Measurements from ENCODE around the gene GPR39.

Gene GPR39

GRCh38 chr2:132606649-132607048, 190.0 kb downstream of the GPR39 start:
- no peak for DNase-seq
- Histone ChIP-seq H3K27ac (no peak overlapping the region), H3K4me1 (no peaks in the 10 kb centered on the region), H3K9me3 (no peaks in the 10 kb centered on the region), H3K36me3 (no peaks in the 10 kb centered on the region), H3K4me3 (no peak overlapping the region), H3K27me3 (peaks cover 0 to 3% of the 10 kb centered on the region in 2 donors)
- TF ChIP-seq CTCF (IDR thresholded peaks at IDR 0.05), result no peak
- intact Hi-C loops (cut with DNase I; ENCODE audit: low total_unique reads), result no loop called here

- intact Hi-C loops (cut with DNase I; ENCODE audit: low total_unique reads), result no loop called here
- no peak overlapping the region for H3K4me3 ChIP-seq
- DNase-seq, result no peak
- no peaks in the 10 kb centered on the region for H3K36me3 ChIP-seq
- TF ChIP-seq CTCF (IDR thresholded peaks at IDR 0.05), result no peak
- no peaks in the 10 kb centered on the region for H3K4me1 ChIP-seq
- H3K27me3 ChIP-seq, result peaks cover 0 to 3% of the 10 kb centered on the region in 2 donors
- no peak overlapping the region for H3K27ac ChIP-seq
- no peaks in the 10 kb centered on the region for H3K9me3 ChIP-seq
Measured at GRCh38 chr2:132607426-132608090, 191.0 kb downstream of the GPR39 start.

- H3K4me1 ChIP-seq, result no peaks in the 10 kb centered on the region
- no peak overlapping the region for H3K4me3 ChIP-seq
- no peaks in the 10 kb centered on the region for H3K9me3 ChIP-seq
- intact Hi-C loops (cut with DNase I; ENCODE audit: low total_unique reads), result no loop called here
- H3K27me3 ChIP-seq, result peaks cover 0 to 3% of the 10 kb centered on the region in 2 donors
- no peak for DNase-seq
- H3K36me3 ChIP-seq, result no peaks in the 10 kb centered on the region
- TF ChIP-seq CTCF (IDR thresholded peaks at IDR 0.05), result no peak
- H3K27ac ChIP-seq, result no peak overlapping the region
Measured at GRCh38 chr2:132608311-132608710, 191.7 kb downstream of the GPR39 start.

- intact Hi-C loops (cut with DNase I; ENCODE audit: low total_unique reads), result no loop called here
Measured at GRCh38 chr2:132609101-132609890, 192.7 kb downstream of the GPR39 start.

GRCh38 chr2:132611719-132612118, 195.1 kb downstream of the GPR39 start:
- no peaks in the 10 kb centered on the region for H3K27me3 ChIP-seq
- H3K9me3 ChIP-seq, result no peaks in the 10 kb centered on the region
- no peak overlapping the region for H3K27ac ChIP-seq
- intact Hi-C loops (cut with DNase I; ENCODE audit: low total_unique reads), result no loop called here
- TF ChIP-seq CTCF (IDR thresholded peaks at IDR 0.05), result no peak
- no peaks in the 10 kb centered on the region for H3K4me1 ChIP-seq
- H3K4me3 ChIP-seq, result no peak overlapping the region
- no peaks in the 10 kb centered on the region for H3K36me3 ChIP-seq
- no peak for DNase-seq

More at GRCh38 chr2:132609101-132609890, 192.7 kb downstream of the GPR39 start:
- Histone ChIP-seq H3K36me3 (no peaks in the 10 kb centered on the region), H3K4me1 (no peaks in the 10 kb centered on the region), H3K27ac (no peak overlapping the region), H3K27me3 (peaks cover 0 to 3% of the 10 kb centered on the region in 2 donors), H3K4me3 (no peak overlapping the region), H3K9me3 (no peaks in the 10 kb centered on the region)
- DNase-seq, result no peak
- no peak for TF ChIP-seq CTCF (IDR thresholded peaks at IDR 0.05)

All from tibial artery (tissue), 4 donors.